ENCODE results near the gene PELI3. TPM values are rescaled to one million over a fixed set of nuclear protein-coding genes. Genes with fewer than 3 reads are reported as not detected.
A peak's percentile ranks its signal among the peaks of the same experiment; 100 is the strongest.

PELI3 gene
- total RNA-seq, 1 donor from 2014 or later: 10.0 TPM

GRCh38 chr11:66491315-66491935 is 24.7 kb downstream of the PELI3 start:
- Mint-ChIP-seq H3K36me3 (ENCODE audit: low read depth) (peaks cover 13% of the 10 kb centered on the region), H3K9me3 (ENCODE audit: low read depth) (no peaks in the 10 kb centered on the region), H3K27ac (ENCODE audit: unreplicated experiment) (no peak overlapping the region), H3K4me3 (ENCODE audit: unreplicated experiment) (no peak overlapping the region), H3K4me1 (ENCODE audit: low read depth) (no peaks in the 10 kb centered on the region), H3K27me3 (ENCODE audit: low read depth) (no peaks in the 10 kb centered on the region)
- peak; percentile 69 for TF ChIP-seq CTCF (IDR thresholded peaks at IDR 0.05)
- DNase-seq (ENCODE audit: low spot score): no peak

- Mint-ChIP-seq H3K4me3 (ENCODE audit: unreplicated experiment) (no peak overlapping the region), H3K36me3 (ENCODE audit: low read depth) (peaks cover 16% of the 10 kb centered on the region), H3K27ac (ENCODE audit: unreplicated experiment) (no peak overlapping the region), H3K9me3 (ENCODE audit: low read depth) (no peaks in the 10 kb centered on the region), H3K27me3 (ENCODE audit: low read depth) (no peaks in the 10 kb centered on the region), H3K4me1 (ENCODE audit: low read depth) (no peaks in the 10 kb centered on the region)
- DNase-seq (ENCODE audit: low spot score): no peak
- TF ChIP-seq CTCF (IDR thresholded peaks at IDR 0.05): no peak
Observed at GRCh38 chr11:66492161-66492865, 25.6 kb downstream of the PELI3 start.

- Mint-ChIP-seq H3K36me3 (ENCODE audit: low read depth) (peaks cover 19% of the 10 kb centered on the region), H3K27ac (ENCODE audit: unreplicated experiment) (no peak overlapping the region), H3K27me3 (ENCODE audit: low read depth) (no peaks in the 10 kb centered on the region), H3K9me3 (ENCODE audit: low read depth) (no peaks in the 10 kb centered on the region), H3K4me3 (ENCODE audit: unreplicated experiment) (no peak overlapping the region), H3K4me1 (ENCODE audit: low read depth) (no peaks in the 10 kb centered on the region)
- TF ChIP-seq CTCF (IDR thresholded peaks at IDR 0.05): no peak
- no peak for DNase-seq (ENCODE audit: low spot score)
Observed at GRCh38 chr11:66493130-66493529, 26.4 kb downstream of the PELI3 start.

- Mint-ChIP-seq H3K27me3 (ENCODE audit: low read depth) (no peaks in the 10 kb centered on the region), H3K9me3 (ENCODE audit: low read depth) (no peaks in the 10 kb centered on the region), H3K27ac (ENCODE audit: unreplicated experiment) (no peak overlapping the region), H3K36me3 (ENCODE audit: low read depth) (peaks cover 19% of the 10 kb centered on the region), H3K4me1 (ENCODE audit: low read depth) (no peaks in the 10 kb centered on the region), H3K4me3 (ENCODE audit: unreplicated experiment) (no peak overlapping the region)
- no peak for TF ChIP-seq CTCF (IDR thresholded peaks at IDR 0.05)
- no peak for DNase-seq (ENCODE audit: low spot score)
Observed at GRCh38 chr11:66494458-66494857, 27.8 kb downstream of the PELI3 start.

GRCh38 chr11:66494935-66495334 is 28.2 kb downstream of the PELI3 start:
- TF ChIP-seq CTCF (IDR thresholded peaks at IDR 0.05): no peak
- Mint-ChIP-seq H3K27ac (ENCODE audit: unreplicated experiment) (no peak overlapping the region), H3K36me3 (ENCODE audit: low read depth) (peaks cover 19% of the 10 kb centered on the region), H3K9me3 (ENCODE audit: low read depth) (no peaks in the 10 kb centered on the region), H3K4me1 (ENCODE audit: low read depth) (no peaks in the 10 kb centered on the region), H3K4me3 (ENCODE audit: unreplicated experiment) (no peak overlapping the region), H3K27me3 (ENCODE audit: low read depth) (no peaks in the 10 kb centered on the region)
- no peak for DNase-seq (ENCODE audit: low spot score)

Measured in chondrocyte (in vitro differentiated cells).